Kidney epithelial cell (primary cell): ENCODE data around the gene SEPTIN10. TPM values are rescaled to one million over a fixed set of nuclear protein-coding genes. Genes with fewer than 3 reads are reported as not detected.
"Not testable (repeated sequence)": the region's sequence is repeated elsewhere in the genome, so short reads cannot be mapped to it uniquely, and the experiment has no call there.

Experiments used
- DNase-seq: peaks from one replicate; pipeline ENCODE4 v3.0.0-alpha.2; 2010; ENCODE audit warnings: low read depth
- H3K27me3 ChIP-seq: 2 replicates; pipeline ENCODE4 v1.6.0; 2011; ENCODE audit warnings: low read length; ENCODE audit not compliant: control insufficient read depth, insufficient read depth
- H3K36me3 ChIP-seq: 2 replicates; pipeline ENCODE4 v1.5.1; 2011; ENCODE audit warnings: low read length; ENCODE audit not compliant: control insufficient read depth, insufficient read depth
- H3K4me3 ChIP-seq: 2 replicates; pipeline ENCODE4 v1.5.1; 2011; ENCODE audit warnings: low read depth, mild to moderate bottlenecking, control low read depth, low read length
- total RNA-seq: library from RNA; depleted of rRNA; stranded (reverse); fragments of >200 nt; gene quantifications from 2 replicates; pipeline ENCODE4 v1.2.3, GENCODE V29; 2015
- TF ChIP-seq, protein P1 (sequence below): IDR thresholded peaks from 2 replicates; pipeline ENCODE4 v1.5.1; 2011; ENCODE audit warnings: mild to moderate bottlenecking, moderate library complexity, low read length, control low read depth, inconsistent platforms; ENCODE audit not compliant: insufficient read depth, poor library complexity, severe bottlenecking

SEPTIN10 gene
- total RNA-seq, 1 donor from 2014 or later, result 43.2 TPM

DNA sequence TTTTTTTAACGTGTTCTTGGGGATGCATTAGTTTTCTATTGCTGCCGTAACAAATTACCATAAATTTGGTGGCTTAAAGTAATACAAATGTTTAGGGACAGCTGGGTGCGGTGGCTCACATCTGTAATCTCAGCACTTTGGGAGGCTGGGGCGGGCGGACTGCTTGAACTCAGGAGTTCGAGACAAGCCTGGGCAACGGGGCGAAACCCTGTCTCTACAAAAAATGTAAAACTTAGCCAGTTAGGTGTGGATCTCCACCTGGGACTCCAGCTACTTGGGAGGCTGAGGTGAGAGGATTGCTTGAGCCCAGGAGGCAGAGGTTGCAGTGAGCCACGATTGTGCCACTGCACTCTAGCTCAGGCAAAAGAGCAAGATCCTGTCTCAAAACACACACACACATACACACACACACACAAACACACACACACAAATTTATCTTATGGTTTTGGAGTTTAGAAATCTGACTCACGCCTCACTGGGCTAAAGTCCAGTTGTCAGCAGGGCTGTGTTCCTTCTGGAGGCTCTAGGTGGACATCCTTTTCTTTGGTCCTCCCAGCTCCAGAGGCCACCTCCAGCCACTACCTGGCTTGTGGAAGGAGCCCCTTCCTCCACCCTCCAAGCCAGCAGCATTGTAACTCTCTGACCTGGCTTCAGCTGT, 76.1 kb downstream of the SEPTIN10 start:
- TF ChIP-seq, protein P1, sequence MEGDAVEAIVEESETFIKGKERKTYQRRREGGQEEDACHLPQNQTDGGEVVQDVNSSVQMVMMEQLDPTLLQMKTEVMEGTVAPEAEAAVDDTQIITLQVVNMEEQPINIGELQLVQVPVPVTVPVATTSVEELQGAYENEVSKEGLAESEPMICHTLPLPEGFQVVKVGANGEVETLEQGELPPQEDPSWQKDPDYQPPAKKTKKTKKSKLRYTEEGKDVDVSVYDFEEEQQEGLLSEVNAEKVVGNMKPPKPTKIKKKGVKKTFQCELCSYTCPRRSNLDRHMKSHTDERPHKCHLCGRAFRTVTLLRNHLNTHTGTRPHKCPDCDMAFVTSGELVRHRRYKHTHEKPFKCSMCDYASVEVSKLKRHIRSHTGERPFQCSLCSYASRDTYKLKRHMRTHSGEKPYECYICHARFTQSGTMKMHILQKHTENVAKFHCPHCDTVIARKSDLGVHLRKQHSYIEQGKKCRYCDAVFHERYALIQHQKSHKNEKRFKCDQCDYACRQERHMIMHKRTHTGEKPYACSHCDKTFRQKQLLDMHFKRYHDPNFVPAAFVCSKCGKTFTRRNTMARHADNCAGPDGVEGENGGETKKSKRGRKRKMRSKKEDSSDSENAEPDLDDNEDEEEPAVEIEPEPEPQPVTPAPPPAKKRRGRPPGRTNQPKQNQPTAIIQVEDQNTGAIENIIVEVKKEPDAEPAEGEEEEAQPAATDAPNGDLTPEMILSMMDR, result no peak
- no peak for DNase-seq
- Histone ChIP-seq H3K4me3 (no peak overlapping the region), H3K36me3 (no peaks in the 10 kb centered on the region), H3K27me3 (no peaks in the 10 kb centered on the region)

DNA sequence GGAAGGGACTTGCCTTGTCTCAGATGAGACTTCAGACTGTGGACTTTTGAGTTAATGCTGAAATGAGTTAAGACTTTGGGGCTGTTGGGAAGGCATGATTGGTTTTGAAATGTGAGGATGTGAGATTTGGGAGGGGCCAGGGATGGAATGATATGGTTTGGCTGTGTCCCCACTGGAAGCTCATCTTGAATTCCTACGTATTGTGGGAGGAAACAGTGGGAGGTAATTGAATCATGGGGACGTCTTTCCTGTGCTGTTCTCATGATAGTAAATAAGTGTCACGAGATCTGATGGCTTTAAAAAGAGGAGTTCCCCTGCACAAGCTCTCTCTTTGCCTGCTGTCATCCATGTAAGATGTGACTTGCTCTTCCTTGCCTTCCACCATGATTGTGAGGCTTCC, 77.2 kb downstream of the SEPTIN10 start:
- H3K4me3 ChIP-seq, H3K27me3 ChIP-seq, H3K36me3 ChIP-seq, DNase-seq: not testable (repeated sequence)

DNA sequence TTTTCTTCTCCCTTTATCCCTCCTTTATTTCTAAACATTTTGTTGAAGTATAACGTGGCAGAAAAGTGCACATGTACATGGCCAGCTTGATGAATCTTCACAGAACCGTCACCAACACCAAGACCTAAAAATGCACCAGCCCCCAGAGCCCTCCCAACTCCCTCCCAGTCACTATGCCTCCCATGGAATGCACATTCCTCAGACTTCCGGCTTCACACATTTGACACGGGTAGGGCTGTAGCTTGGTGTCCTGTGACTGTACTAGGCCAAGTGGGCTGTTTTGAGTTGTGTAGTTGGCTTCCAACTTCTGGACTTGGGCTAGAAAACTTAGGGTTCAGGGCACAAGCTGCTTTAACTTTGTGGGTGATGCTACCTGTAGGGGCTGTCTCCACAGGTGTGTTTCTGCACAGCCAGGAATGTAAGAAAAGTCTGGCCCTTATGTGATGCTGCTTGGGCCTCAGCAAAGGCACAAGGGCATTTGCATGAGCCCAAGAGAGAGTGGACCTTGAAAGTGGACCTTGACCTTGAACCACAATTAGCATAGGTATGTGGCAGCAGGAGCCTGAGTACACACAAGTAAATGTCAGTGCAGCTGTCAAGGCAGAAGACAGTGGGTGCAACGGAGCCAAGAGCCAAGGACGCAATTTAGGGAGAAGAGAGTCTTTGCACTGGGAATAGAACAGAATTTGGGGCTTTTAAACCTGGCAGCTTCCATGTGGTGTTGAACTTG, 78.4 kb downstream of the SEPTIN10 start:
- TF ChIP-seq, protein P1, result no peak
- DNase-seq, result no peak
- Histone ChIP-seq H3K27me3 (peaks cover 2% of the 10 kb centered on the region), H3K36me3 (no peaks in the 10 kb centered on the region), H3K4me3 (no peak overlapping the region)

DNA sequence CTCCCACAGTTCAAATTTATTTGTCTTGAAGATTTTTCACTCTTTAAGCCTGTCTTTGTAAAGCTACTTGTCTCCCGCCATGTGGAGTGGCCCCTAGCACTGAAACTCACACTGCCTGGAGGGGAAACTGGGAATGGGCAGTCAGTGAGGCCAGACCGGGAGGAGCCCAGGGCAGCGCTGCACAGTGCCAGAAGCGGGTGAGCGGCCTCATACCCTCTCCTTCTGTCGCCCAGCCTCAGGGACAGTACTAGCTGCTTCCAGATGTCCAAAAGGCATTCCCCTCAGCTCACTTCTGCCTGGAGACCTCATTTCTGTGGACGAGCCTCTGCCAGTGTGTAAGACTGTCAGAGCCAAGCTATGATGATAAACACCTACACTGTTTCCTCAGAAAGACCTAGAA, 79.9 kb downstream of the SEPTIN10 start:
- Histone ChIP-seq H3K36me3 (no peaks in the 10 kb centered on the region), H3K4me3 (no peak overlapping the region), H3K27me3 (peaks cover 2% of the 10 kb centered on the region)
- DNase-seq, result no peak
- TF ChIP-seq, protein P1, result no peak

DNA sequence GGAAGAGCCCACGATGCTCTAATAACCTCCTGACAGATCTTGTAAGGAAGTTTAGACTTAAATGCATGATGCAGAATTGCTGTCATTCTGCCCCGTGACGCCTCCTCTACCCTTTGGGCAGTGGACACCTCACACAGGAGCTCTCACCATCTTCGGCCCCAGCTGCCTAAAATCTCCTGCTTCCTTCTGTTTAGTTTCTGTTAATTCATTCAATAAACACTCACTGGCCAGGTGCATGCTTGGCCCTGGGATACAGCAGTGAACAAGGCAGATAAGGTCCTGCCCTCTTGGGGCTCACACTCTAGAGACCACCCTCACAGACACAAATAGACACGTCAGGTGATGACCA, 81.1 kb downstream of the SEPTIN10 start:
- TF ChIP-seq, protein P1, result no peak
- H3K36me3 ChIP-seq, result no peaks in the 10 kb centered on the region
- peaks cover 2% of the 10 kb centered on the region for H3K27me3 ChIP-seq
- DNase-seq, result no peak
- no peak overlapping the region for H3K4me3 ChIP-seq

DNA sequence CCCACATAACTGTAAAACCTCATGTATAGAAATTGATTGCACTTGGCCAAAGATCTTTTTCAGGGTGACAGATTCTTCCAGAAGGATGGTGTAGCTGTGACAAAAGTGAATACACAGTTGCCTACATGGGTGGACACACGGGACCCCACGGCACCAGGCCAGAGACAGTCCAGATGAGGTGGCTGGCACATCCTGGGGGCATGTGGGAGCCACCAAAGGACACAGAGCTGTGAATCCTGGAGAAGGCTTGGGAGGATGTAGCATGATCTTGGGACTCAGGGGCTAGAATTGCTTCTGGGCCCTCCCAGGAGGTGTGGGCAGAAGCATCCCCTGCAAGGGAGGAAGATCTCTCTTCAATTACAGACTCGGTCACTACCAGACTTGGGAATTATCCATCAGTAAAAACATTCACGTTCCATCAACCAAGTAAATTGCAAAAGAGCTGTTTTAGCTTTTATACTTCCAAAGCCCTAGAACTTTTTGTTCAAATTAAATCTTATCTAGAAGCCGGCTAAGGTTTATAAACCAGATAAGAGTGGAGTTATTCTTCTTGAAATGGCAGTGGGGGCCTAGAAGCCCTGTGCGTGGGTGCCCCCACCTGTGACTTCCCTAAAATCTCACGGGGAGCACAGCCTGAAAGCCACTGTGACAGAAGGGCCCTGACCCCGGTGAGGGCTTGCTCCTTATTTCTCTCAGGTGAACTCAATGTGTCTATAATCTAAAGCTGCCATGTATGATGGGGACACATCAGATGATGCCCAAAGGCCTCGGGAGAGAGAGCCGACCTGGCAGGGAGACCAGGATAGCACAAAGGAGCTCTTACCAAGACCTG, 81.7 kb downstream of the SEPTIN10 start:
- H3K4me3 ChIP-seq, result no peak overlapping the region
- DNase-seq, result no peak
- TF ChIP-seq, protein P1, result no peak
- H3K36me3 ChIP-seq, result no peaks in the 10 kb centered on the region
- peaks cover 2% of the 10 kb centered on the region for H3K27me3 ChIP-seq
